B cell (primary cell): ENCODE results near the gene RHOT2.

Experiments
- EZH2 ChIP-seq: IDR thresholded peaks from 2 replicates; pipeline ENCODE4 v1.6.1; 2012; ENCODE audit warnings: borderline replicate concordance, low read depth, mild to moderate bottlenecking, moderate library complexity, low read length; ENCODE audit not compliant: insufficient read depth, poor library complexity, severe bottlenecking
- TF ChIP-seq, protein P1 (sequence below): fragments of 200-600 bp; IDR thresholded peaks from one replicate; pipeline ENCODE4 v1.8.0; 2022; ENCODE audit warnings: antibody characterized with exemption, mild to moderate bottlenecking

DNA sequence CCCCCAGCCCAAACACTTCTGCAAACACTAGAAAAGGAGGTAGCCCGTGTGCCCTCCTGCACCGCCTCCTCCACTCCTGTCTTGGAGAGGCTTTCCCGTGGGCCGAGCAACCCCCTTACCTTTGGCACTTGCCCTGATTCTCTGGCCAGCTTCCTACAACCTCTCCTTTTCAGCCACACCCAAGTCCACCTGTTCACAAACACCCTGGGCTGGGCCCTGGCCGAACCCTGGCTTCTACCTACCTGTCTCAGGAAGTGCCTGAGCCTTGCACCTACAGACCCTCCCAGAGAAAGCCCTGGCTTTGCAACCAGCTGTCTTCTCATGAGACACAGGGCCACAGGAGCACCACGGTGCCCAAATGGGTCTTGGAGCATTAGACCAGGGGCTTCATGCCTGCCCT lies 51.0 kb downstream of the RHOT2 start:
- no peak for TF ChIP-seq EZH2
- TF ChIP-seq, protein P1, sequence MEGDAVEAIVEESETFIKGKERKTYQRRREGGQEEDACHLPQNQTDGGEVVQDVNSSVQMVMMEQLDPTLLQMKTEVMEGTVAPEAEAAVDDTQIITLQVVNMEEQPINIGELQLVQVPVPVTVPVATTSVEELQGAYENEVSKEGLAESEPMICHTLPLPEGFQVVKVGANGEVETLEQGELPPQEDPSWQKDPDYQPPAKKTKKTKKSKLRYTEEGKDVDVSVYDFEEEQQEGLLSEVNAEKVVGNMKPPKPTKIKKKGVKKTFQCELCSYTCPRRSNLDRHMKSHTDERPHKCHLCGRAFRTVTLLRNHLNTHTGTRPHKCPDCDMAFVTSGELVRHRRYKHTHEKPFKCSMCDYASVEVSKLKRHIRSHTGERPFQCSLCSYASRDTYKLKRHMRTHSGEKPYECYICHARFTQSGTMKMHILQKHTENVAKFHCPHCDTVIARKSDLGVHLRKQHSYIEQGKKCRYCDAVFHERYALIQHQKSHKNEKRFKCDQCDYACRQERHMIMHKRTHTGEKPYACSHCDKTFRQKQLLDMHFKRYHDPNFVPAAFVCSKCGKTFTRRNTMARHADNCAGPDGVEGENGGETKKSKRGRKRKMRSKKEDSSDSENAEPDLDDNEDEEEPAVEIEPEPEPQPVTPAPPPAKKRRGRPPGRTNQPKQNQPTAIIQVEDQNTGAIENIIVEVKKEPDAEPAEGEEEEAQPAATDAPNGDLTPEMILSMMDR: no peak
